Pancreas (tissue), 10 donors: ENCODE results near the gene AMPD3. TPM values are rescaled to one million over a fixed set of nuclear protein-coding genes. Genes with fewer than 3 reads are reported as not detected.

Experiments
- ATAC-seq, 4 donors: fragments of 200-7000 bp; cut with Tn5 transposase; one replicate each; pipeline versions ENCODE4 v1.8.0 to v1.9.1; 2020; ENCODE audit warnings: mild to moderate bottlenecking in 4 of 4, moderate library complexity in 4 of 4
- DNase-seq, 6 donors: peaks; one replicate each; pipeline ENCODE4 v3.0.0-alpha.2; 2020
- FAIRE-seq: peaks from 2 replicates; lab custom pipeline; 2012; peaks lifted over from hg19 to GRCh38; lab: Jason Lieb, UNC
- H3K27ac ChIP-seq, 4 donors: fragments of 200-600 bp; sonication (generic); 1 replicate in 3 of 4; 2 replicates in 1 of 4; pipeline versions ENCODE4 v1.5.0 to v1.8.0; 2020
- H3K27me3 ChIP-seq, 4 donors: fragments of 200-600 bp; one replicate each; pipeline ENCODE4 v1.8.0; 2021
- H3K36me3 ChIP-seq, 3 donors: fragments of 200-600 bp; sonication (generic) in 1 of 3; one replicate each; pipeline versions ENCODE4 v1.5.0 to v1.8.0; 2020 to 2021
- H3K4me1 ChIP-seq, 3 donors: fragments of 200-600 bp; one replicate each; pipeline ENCODE4 v1.8.0; 2021
- H3K4me3 ChIP-seq, 4 donors: fragments of 200-600 bp; sonication (generic) in 2 of 4; one replicate each; pipeline versions ENCODE4 v1.5.0 to v1.8.0; 2020 to 2021
- H3K9me3 ChIP-seq, 4 donors: fragments of 200-600 bp; one replicate each; pipeline ENCODE4 v1.8.0; 2021
- CTCF ChIP-seq, 4 donors: fragments of 200-600 bp; sonication (generic) in 3 of 4; IDR thresholded peaks; one replicate each; pipeline versions ENCODE4 v1.5.0 to v1.8.0; 2021; ENCODE audit warnings: antibody characterized with exemption in 4 of 4
- WGBS, 2 donors: extraction: QIAGEN DNeasy Blood & Tissue Kit; methylation state at CpG; one replicate each; pipeline ENCODE4 v1.1.7; 2013; 5-methylcytosine and 5-hydroxymethylcytosine counted together
- intact Hi-C, 3 donors: fragments of 100-400 bp; cut with DNase I; formaldehyde crosslinking; loops; one replicate each; pipeline versions ENCODE4 v1.11.1 to v1.14.2; 2022
- polyA plus RNA-seq, 2 donors: library from polyadenylated mRNA; stranded (reverse); fragments of 200-250 nt; gene quantifications; one replicate each; pipeline ENCODE4 v1.2.3, GENCODE V29; 2013
- total RNA-seq, 6 donors: library from RNA; stranded (reverse); fragmentation: NEBNext Ultra II Directional in 4 of 6; extraction: Animal tissue kit (Norgen Biotek cat#: 25700) in 4 of 6; gene quantifications; one replicate each; pipeline versions ENCODE4 v1.2.1 to v1.2.4, GENCODE V29; 2021 to 2023
- donor health status: healthy with polysubstance abuse.
- donor health status: DM: no; HTN: no; CAD: no; lungs with moderate emphysema.
- donor health status: DM: no; HTN: no; CAD: no.
- donor health status: control.
- donor health status: control.
- donor health status: Bipolar disorder and iron deficiency.
- donor health status: DM: yes; HTN: yes; CAD: no.
- donor health status: DM: no; HTN: no; CAD: no.
- donor health status: DM: no; HTN: no; CAD: no.
- donor health status: DM: yes; HTN: yes; CAD: no.

The AMPD3 gene
- total and polyA plus RNA-seq, 8 donors, result 2.7 to 10.0 (median 3.7) TPM

GRCh38 chr11:10524471-10524870 is 69.4 kb downstream of the AMPD3 start:
- H3K36me3 ChIP-seq, result peaks cover 0 to 20% (median 7%) of the 10 kb centered on the region in 3 donors
- no peak overlapping the region for H3K27ac ChIP-seq
- intact Hi-C loops, result no loop called here
- WGBS, 2 donors, result 76 to 79% methylated on average over 1 of the region's 1 CpG
- no peak for TF ChIP-seq CTCF (IDR thresholded peaks at IDR 0.05)
- no peaks in the 10 kb centered on the region for H3K27me3 ChIP-seq
- FAIRE-seq, result no peak
- no peak for DNase-seq
- H3K4me3 ChIP-seq, result no peak overlapping the region
- no peak for ATAC-seq
- no peaks in the 10 kb centered on the region for H3K9me3 ChIP-seq
- H3K4me1 ChIP-seq, result peaks cover 0 to 12% (median 8%) of the 10 kb centered on the region in 3 donors

GRCh38 chr11:10526974-10527918 is 72.2 kb downstream of the AMPD3 start:
- Histone ChIP-seq H3K36me3 (peaks cover 0 to 14% (median 0%) of the 10 kb centered on the region in 3 donors), H3K27ac (no peak overlapping the region), H3K27me3 (no peaks in the 10 kb centered on the region), H3K9me3 (no peaks in the 10 kb centered on the region), H3K4me1 (peaks cover 0 to 12% (median 8%) of the 10 kb centered on the region in 3 donors), H3K4me3 (no peak overlapping the region)
- WGBS, 2 donors, result 75% methylated on average over 6 of the region's 6 CpGs
- FAIRE-seq, result no peak
- intact Hi-C loops, result no loop called here
- peak in 2 of 4 donors; percentile 54 to 59 for ATAC-seq
- no peak for DNase-seq
- TF ChIP-seq CTCF (IDR thresholded peaks at IDR 0.05), result no peak

DNA sequence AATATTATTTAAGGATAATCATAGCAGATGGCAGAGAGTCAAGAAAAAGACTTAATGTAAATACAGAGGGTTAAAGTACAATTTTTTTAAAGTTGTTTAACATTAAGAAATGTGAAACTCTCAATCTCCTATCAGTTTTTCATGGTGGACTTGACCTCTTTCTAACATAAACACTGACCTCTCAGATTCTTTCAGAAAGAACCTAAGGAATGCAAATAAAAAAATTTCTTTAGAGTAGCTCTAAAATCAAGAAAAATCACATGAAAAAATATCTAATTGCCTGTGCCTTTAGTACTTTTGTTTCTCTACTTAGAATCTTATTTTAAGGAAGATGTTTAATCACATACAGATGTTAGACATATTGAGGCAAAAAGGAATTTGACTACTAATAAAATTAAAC is 73.1 kb downstream of the AMPD3 start:
- FAIRE-seq (no peak), DNase-seq (no peak), ATAC-seq (peak in 1 of 4 donors; percentile 23)
- Histone ChIP-seq H3K4me1 (peaks cover 0 to 12% (median 8%) of the 10 kb centered on the region in 3 donors), H3K4me3 (no peak overlapping the region), H3K27ac (no peak overlapping the region), H3K36me3 (peaks cover 0 to 13% (median 0%) of the 10 kb centered on the region in 3 donors), H3K27me3 (no peaks in the 10 kb centered on the region), H3K9me3 (no peaks in the 10 kb centered on the region)
- no peak for TF ChIP-seq CTCF (IDR thresholded peaks at IDR 0.05)
- intact Hi-C loops, result no loop called here

- H3K4me3 ChIP-seq, result no peak overlapping the region
- WGBS, 2 donors, result 83 to 87% methylated on average over 2 of the region's 2 CpGs
- TF ChIP-seq CTCF (IDR thresholded peaks at IDR 0.05), result no peak
- intact Hi-C loops, result no loop called here
- no peaks in the 10 kb centered on the region for H3K9me3 ChIP-seq
- peaks cover 0 to 12% (median 8%) of the 10 kb centered on the region in 3 donors for H3K4me1 ChIP-seq
- H3K36me3 ChIP-seq, result peaks cover 0 to 13% (median 0%) of the 10 kb centered on the region in 3 donors
- H3K27me3 ChIP-seq, result no peaks in the 10 kb centered on the region
- no peak for ATAC-seq
- no peak overlapping the region for H3K27ac ChIP-seq
- FAIRE-seq, result no peak
- DNase-seq, result no peak
Observed at GRCh38 chr11:10529279-10529678, 74.2 kb downstream of the AMPD3 start.

DNA sequence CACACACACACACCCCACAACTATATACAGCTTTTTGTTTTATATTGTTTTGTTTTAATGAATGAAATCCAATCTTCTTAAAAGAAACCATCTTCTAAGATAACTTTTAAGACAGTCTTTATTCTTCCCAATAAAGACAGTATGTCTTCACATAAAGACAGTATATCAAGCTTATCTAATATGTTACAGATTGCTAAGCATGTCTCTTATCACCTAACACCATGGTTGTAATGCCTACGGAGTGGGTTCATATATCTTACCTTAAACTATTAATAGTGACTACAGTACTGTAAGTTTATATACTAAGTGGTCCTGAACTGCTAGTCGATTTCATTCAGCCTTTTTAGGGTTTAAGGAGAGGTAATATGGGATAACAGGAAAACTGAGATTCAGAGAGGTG is 77.5 kb downstream of the AMPD3 start:
- no peaks in the 10 kb centered on the region for H3K27me3 ChIP-seq
- no peak overlapping the region for H3K4me3 ChIP-seq
- H3K4me1 ChIP-seq, result peaks cover 0 to 12% (median 8%) of the 10 kb centered on the region in 3 donors
- no peak for TF ChIP-seq CTCF (IDR thresholded peaks at IDR 0.05)
- H3K36me3 ChIP-seq, result peaks cover 0 to 13% (median 0%) of the 10 kb centered on the region in 3 donors
- intact Hi-C loops, result no loop called here
- H3K9me3 ChIP-seq, result no peaks in the 10 kb centered on the region
- WGBS, 2 donors, result 79 to 80% methylated on average over 2 of the region's 2 CpGs
- H3K27ac ChIP-seq, result no peak overlapping the region
- no peak for DNase-seq
- no peak for ATAC-seq
- no peak for FAIRE-seq
